GM13977 (cell line): ENCODE data around the gene ELAC1.
A peak's percentile ranks its signal among the peaks of the same experiment; 100 is the strongest.

ENCODE experiments used
- DNase-seq: peaks from one replicate; pipeline ENCODE4 v3.0.0; 2012; ENCODE audit warnings: low spot score
- CTCF ChIP-seq: IDR thresholded peaks from 2 replicates; pipeline ENCODE4 v1.5.1; 2012; ENCODE audit warnings: mild to moderate bottlenecking, control low read depth; ENCODE audit not compliant: insufficient read depth; ENCODE audit errors: extremely low read depth, missing control alignments
- in situ Hi-C: fragments of 300-500 bp; cut with MboI; formaldehyde crosslinking; loops from one replicate; pipeline ENCODE4 v1.12.0; 2022; ENCODE audit warnings: low sequenced_read_pairs, low pct_unique_long_range_greater_than_20kb, mixed read lengths, inconsistent platforms; ENCODE audit not compliant: unreplicated experiment

ELAC1 gene

DNA sequence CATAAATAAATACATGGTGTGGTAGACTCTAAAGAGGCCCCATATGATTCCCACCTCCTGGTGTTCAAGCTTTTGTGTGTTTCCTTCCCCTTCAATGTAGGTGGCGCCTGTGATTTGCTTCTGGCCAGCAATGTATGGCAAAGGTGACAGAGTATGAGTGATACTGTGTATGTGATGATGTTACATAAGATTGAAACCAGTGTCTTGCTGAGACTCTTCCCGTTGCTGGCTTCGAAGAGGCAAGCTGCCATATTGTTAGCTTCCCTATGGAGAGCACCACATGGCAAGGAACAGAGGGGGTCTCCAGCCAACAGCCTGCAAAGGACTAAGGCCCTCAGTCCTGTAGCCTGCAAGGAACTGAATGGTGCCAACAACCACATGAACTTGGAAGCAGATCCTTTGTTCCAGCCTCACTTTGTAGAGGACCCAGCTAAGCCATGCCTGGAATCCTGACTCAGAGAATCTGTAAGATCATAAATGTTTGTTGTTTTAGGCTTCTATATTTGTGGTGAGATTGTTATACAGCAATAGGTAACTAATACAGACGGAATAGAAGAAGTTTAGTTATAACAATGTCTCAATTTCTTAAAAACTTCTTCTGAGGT, 60.5 kb downstream of the ELAC1 start:
- in situ Hi-C loops, result loop anchor here (25.0 kb wide), 1 partner anchor 191 kb away; no protein-coding TSS in a partner anchor
- peak; percentile 34 for DNase-seq
- TF ChIP-seq CTCF, result peak; percentile 16

- TF ChIP-seq CTCF, result no peak
- in situ Hi-C loops, result loop anchor here (25.0 kb wide), 1 partner anchor 192 kb away; no protein-coding TSS in a partner anchor
- DNase-seq, result no peak
These were observed 61.5 kb downstream of the ELAC1 start for GRCh38 chr18:51029378-51029693.

- peak; percentile 96 for DNase-seq
- no peak for TF ChIP-seq CTCF
- in situ Hi-C loops, result loop anchor here (25.0 kb wide), 1 partner anchor 193 kb away; no protein-coding TSS in a partner anchor
These were observed 62.1 kb downstream of the ELAC1 start, which contains the start of gene SMAD4 for GRCh38 chr18:51029694-51030536. Gene SMAD4, plus strand, starts transcription at chr18:51030213. Its CDS starts 16,834 bp downstream, at chr18:51047047.

- in situ Hi-C loops, result loop anchor here (25.0 kb wide), 1 partner anchor 193 kb away; no protein-coding TSS in a partner anchor
- no peak for TF ChIP-seq CTCF
- peak; percentile 82 for DNase-seq
These were observed 62.9 kb downstream of the ELAC1 start for GRCh38 chr18:51030537-51031258.

DNA sequence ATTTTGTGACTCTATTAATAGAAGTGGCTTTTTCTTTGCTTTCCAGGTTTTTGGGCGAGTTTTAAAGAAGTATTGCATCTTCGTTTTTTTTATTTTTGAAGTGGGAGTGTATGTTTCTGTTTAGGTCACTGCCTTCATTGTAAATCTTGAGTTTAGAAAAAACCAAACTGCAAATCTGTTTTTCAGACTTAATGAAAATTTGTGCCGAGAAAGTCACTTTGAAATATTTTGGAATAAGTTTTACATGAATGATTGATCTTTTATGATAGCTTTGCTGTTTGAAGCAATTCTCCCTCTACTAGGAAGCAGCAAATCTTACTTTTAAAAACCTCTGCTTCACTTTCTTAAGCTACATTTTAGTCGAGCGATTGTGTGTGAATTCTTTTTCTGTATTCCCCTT, 64.4 kb downstream of the ELAC1 start:
- in situ Hi-C loops, result loop anchor here (25.0 kb wide), 1 partner anchor 195 kb away; no protein-coding TSS in a partner anchor
- DNase-seq, result no peak
- TF ChIP-seq CTCF, result no peak

GRCh38 chr18:51037230-51037629, 69.4 kb downstream of the ELAC1 start:
- DNase-seq, result no peak
- in situ Hi-C loops, result loop anchor here (25.0 kb wide), 1 partner anchor 200 kb away; no protein-coding TSS in a partner anchor
- no peak for TF ChIP-seq CTCF
